ENCODE data around the gene D2HGDH.
"Not testable (repeated sequence)": the region's sequence is repeated elsewhere in the genome, so short reads cannot be mapped to it uniquely, and the experiment has no call there.

The D2HGDH gene

GRCh38 chr2:241724975-241725870 is 9.2 kb upstream of the D2HGDH start:
- DNase-seq (ENCODE audit: low read depth): no peak

GRCh38 chr2:241726459-241726858 is 8.0 kb upstream of the D2HGDH start:
- no peak for DNase-seq (ENCODE audit: low read depth)

- DNase-seq (ENCODE audit: low read depth): no peak
Observed at GRCh38 chr2:241728000-241728399, 6.4 kb upstream of the D2HGDH start.

GRCh38 chr2:241728627-241729026 is 5.8 kb upstream of the D2HGDH start:
- no peak for DNase-seq (ENCODE audit: low read depth)

- no peak for DNase-seq (ENCODE audit: low read depth)
Observed at GRCh38 chr2:241729868-241730267, 4.6 kb upstream of the D2HGDH start.

GRCh38 chr2:241730671-241731293 is 3.6 kb upstream of the D2HGDH start:
- peak; percentile 13 for DNase-seq (ENCODE audit: low read depth)

- peak; percentile 57 for DNase-seq (ENCODE audit: low read depth)
Observed at GRCh38 chr2:241732513-241733186, 1.8 kb upstream of the D2HGDH start.

GRCh38 chr2:241733391-241734207 is 831 bp upstream of the D2HGDH start:
- DNase-seq (ENCODE audit: low read depth): no peak

- DNase-seq (ENCODE audit: low read depth): no peak
Observed at GRCh38 chr2:241734208-241734466, 293 bp upstream of the D2HGDH start.

GRCh38 chr2:241736111-241736510 is 1.7 kb downstream of the D2HGDH start:
- DNase-seq (ENCODE audit: low read depth): no peak

- DNase-seq (ENCODE audit: low read depth): no peak
Observed at GRCh38 chr2:241738040-241738686, 3.7 kb downstream of the D2HGDH start.

- no peak for DNase-seq (ENCODE audit: low read depth)
Observed at GRCh38 chr2:241739177-241739576, 4.7 kb downstream of the D2HGDH start.

- DNase-seq (ENCODE audit: low read depth): peak; percentile 75
Observed at GRCh38 chr2:241739651-241740050, 5.2 kb downstream of the D2HGDH start.

GRCh38 chr2:241741016-241741415 is 6.6 kb downstream of the D2HGDH start:
- peak; percentile 23 for DNase-seq (ENCODE audit: low read depth)

- DNase-seq (ENCODE audit: low read depth): no peak
Observed at GRCh38 chr2:241742320-241742939, 8.0 kb downstream of the D2HGDH start.

GRCh38 chr2:241743008-241743407 is 8.6 kb downstream of the D2HGDH start:
- not testable (repeated sequence) for DNase-seq (ENCODE audit: low read depth)

- DNase-seq (ENCODE audit: low read depth): no peak
Observed at GRCh38 chr2:241743620-241744019, 9.2 kb downstream of the D2HGDH start.

GRCh38 chr2:241744028-241744754 is 9.8 kb downstream of the D2HGDH start:
- DNase-seq (ENCODE audit: low read depth): no peak

GRCh38 chr2:241745276-241745675 is 10.8 kb downstream of the D2HGDH start:
- no peak for DNase-seq (ENCODE audit: low read depth)

- DNase-seq (ENCODE audit: low read depth): no peak
Observed at GRCh38 chr2:241746084-241746483, 11.7 kb downstream of the D2HGDH start.

Data from amniotic epithelial cell (primary cell).